DOHH2 (cell line): ENCODE data around the gene COA8.

Experiments used
- EZH2phosphoT487 ChIP-seq: fragments of 200-600 bp; sonication (generic); IDR thresholded peaks from 2 replicates; pipeline ENCODE4 v1.6.1; 2017; ENCODE audit warnings: borderline replicate concordance, mild to moderate bottlenecking, antibody characterized with exemption, low read length, moderate library complexity, mixed read lengths
- TF ChIP-seq, protein P1 (sequence below): fragments of 200-600 bp; sonication (generic); IDR thresholded peaks from one replicate; pipeline ENCODE4 v1.5.1; 2014; ENCODE audit warnings: antibody characterized with exemption, mild to moderate bottlenecking, low read depth, low read length; ENCODE audit not compliant: poor library complexity, severe bottlenecking

GRCh38 chr14:103619057-103619456 lies 56.3 kb downstream of the COA8 start:
- TF ChIP-seq, protein P1, sequence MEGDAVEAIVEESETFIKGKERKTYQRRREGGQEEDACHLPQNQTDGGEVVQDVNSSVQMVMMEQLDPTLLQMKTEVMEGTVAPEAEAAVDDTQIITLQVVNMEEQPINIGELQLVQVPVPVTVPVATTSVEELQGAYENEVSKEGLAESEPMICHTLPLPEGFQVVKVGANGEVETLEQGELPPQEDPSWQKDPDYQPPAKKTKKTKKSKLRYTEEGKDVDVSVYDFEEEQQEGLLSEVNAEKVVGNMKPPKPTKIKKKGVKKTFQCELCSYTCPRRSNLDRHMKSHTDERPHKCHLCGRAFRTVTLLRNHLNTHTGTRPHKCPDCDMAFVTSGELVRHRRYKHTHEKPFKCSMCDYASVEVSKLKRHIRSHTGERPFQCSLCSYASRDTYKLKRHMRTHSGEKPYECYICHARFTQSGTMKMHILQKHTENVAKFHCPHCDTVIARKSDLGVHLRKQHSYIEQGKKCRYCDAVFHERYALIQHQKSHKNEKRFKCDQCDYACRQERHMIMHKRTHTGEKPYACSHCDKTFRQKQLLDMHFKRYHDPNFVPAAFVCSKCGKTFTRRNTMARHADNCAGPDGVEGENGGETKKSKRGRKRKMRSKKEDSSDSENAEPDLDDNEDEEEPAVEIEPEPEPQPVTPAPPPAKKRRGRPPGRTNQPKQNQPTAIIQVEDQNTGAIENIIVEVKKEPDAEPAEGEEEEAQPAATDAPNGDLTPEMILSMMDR: no peak
- TF ChIP-seq EZH2phosphoT487: no peak
